Measurements from ENCODE around the gene STK32C.

DNA sequence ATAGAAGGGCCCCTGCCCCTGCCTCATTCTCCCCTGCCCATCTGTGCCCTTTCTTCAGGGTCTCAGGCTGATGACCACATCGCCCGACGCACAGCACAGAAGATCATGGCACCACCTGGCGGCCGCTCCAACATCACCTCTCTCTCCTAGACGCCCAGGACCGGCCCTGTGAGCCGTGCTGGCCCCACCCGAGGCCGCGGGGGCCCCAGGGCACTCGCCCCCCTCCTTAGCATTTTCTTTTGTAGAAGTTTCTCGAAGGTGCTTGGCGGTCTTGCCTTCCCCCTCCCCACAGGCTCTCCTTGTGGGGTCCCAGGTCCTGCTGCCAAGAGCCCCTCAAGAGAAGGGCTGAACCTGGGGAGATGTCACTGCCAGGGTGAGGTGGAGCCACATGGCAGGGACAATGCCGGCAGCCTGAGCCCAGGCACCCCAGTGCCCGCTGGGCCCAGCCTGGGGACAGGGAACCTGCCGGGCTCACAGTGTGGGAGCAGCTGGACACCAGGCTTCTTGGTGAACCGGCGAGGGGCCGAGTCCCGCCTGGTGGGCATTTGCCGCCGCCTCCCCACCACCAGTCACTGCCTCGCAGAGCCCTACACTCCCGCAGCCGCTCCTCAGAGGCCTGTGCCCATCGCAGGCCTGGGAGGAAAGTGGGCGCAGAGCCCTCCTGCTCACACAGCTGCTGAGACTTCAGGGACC is 102.8 kb downstream of the STK32C start:
- TF ChIP-seq, protein P1, sequence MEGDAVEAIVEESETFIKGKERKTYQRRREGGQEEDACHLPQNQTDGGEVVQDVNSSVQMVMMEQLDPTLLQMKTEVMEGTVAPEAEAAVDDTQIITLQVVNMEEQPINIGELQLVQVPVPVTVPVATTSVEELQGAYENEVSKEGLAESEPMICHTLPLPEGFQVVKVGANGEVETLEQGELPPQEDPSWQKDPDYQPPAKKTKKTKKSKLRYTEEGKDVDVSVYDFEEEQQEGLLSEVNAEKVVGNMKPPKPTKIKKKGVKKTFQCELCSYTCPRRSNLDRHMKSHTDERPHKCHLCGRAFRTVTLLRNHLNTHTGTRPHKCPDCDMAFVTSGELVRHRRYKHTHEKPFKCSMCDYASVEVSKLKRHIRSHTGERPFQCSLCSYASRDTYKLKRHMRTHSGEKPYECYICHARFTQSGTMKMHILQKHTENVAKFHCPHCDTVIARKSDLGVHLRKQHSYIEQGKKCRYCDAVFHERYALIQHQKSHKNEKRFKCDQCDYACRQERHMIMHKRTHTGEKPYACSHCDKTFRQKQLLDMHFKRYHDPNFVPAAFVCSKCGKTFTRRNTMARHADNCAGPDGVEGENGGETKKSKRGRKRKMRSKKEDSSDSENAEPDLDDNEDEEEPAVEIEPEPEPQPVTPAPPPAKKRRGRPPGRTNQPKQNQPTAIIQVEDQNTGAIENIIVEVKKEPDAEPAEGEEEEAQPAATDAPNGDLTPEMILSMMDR (conservative IDR thresholded peaks at IDR 0.05; ENCODE audit: low read depth, low read length): no peak
- TF ChIP-seq EZH2 (IDR thresholded peaks at IDR 0.05; ENCODE audit: borderline replicate concordance, low read depth, low read length, poor library complexity, severe bottlenecking): no peak

Measured in A673 (cell line).